Measurements from ENCODE around the gene NEK8.
"Not testable (repeated sequence)": the region's sequence is repeated elsewhere in the genome, so short reads cannot be mapped to it uniquely, and the experiment has no call there.

NEK8 gene

GRCh38 chr17:28774206-28774605 lies 45.6 kb downstream of the NEK8 start:
- no peak for DNase-seq

GRCh38 chr17:28777178-28777577 lies 48.6 kb downstream of the NEK8 start:
- no peak for DNase-seq

GRCh38 chr17:28779601-28780000 lies 51.0 kb downstream of the NEK8 start:
- DNase-seq = not testable (repeated sequence)

GRCh38 chr17:28783161-28783560 lies 54.6 kb downstream of the NEK8 start:
- no peak for DNase-seq

- no peak for DNase-seq
Measured at GRCh38 chr17:28788100-28788499, 59.5 kb downstream of the NEK8 start.

All from NCI-H146 (cell line).